Sigmoid colon (tissue), 7 donors: ENCODE results near the gene NOL4L. TPM values are rescaled to one million over a fixed set of nuclear protein-coding genes. Genes with fewer than 3 reads are reported as not detected.

Source experiments
- DNase-seq: peaks from one replicate; pipeline ENCODE4 v3.0.0-alpha.2; 2019
- H3K27ac ChIP-seq, 4 donors: fragments of 200-600 bp; sonication (generic); one replicate each; pipeline ENCODE4 v1.5.1; 2016 to 2019; ENCODE audit warnings: mild to moderate bottlenecking in 1 of 4
- H3K27me3 ChIP-seq, 3 donors: fragments of 200-600 bp; sonication (generic); one replicate each; pipeline ENCODE4 v1.5.1; 2019; ENCODE audit warnings: mild to moderate bottlenecking in 1 of 3
- H3K36me3 ChIP-seq, 4 donors: fragments of 200-600 bp; sonication (generic); one replicate each; pipeline ENCODE4 v1.5.1; 2016 to 2019
- H3K4me1 ChIP-seq, 4 donors: fragments of 200-600 bp; sonication (generic); one replicate each; pipeline ENCODE4 v1.5.1; 2017 to 2019
- H3K4me3 ChIP-seq, 4 donors: fragments of 200-600 bp; sonication (generic); one replicate each; pipeline ENCODE4 v1.5.1; 2017 to 2019; ENCODE audit warnings: mild to moderate bottlenecking in 2 of 4, moderate library complexity in 1 of 4
- H3K9me3 ChIP-seq, 4 donors: fragments of 200-600 bp in 3 of 4; sonication (generic) in 3 of 4; one replicate each; pipeline versions ENCODE4 v1.5.1 to v1.6.1; 2013 to 2019
- EP300 ChIP-seq, 4 donors: sonication (generic); formaldehyde crosslinking; IDR thresholded peaks; one replicate each; pipeline ENCODE4 v1.6.1; 2017; ENCODE audit warnings: antibody characterized with exemption in 4 of 4
- POLR2A ChIP-seq, 2 donors: fragments of 450-650 bp; IDR thresholded peaks; one replicate each; pipeline ENCODE4 v1.6.1; 2016; ENCODE audit warnings: antibody characterized with exemption in 2 of 2, mild to moderate bottlenecking in 2 of 2, moderate library complexity in 2 of 2
- POLR2AphosphoS5 ChIP-seq, 4 donors: sonication (generic); formaldehyde crosslinking; IDR thresholded peaks; one replicate each; pipeline ENCODE4 v1.6.1; 2017; ENCODE audit warnings: antibody characterized with exemption in 4 of 4
- WGBS, 2 donors: extraction: QIAGEN DNeasy Blood & Tissue Kit; methylation state at CpG; one replicate each; pipeline ENCODE4 v1.1.7; 2013; 5-methylcytosine and 5-hydroxymethylcytosine counted together
- intact Hi-C: fragments of 100-400 bp; cut with DNase I; formaldehyde crosslinking; loops from one replicate; pipeline ENCODE4 v1.15.1; 2023
- polyA plus RNA-seq, 3 donors: library from polyadenylated mRNA; stranded (reverse); fragments of 200-250 nt; gene quantifications; one replicate each; pipeline ENCODE4 v1.2.3, GENCODE V29; 2013
- total RNA-seq, 4 donors: library from RNA; depleted of rRNA; stranded (reverse); fragments of >200 nt; gene quantifications; one replicate each; pipeline ENCODE4 v1.1.0, GENCODE V29; 2016
- TF ChIP-seq, protein P1 (sequence below), 4 experiments: fragments of 450-650 bp in 3 of 4; fragments of 200-600 bp in 1 of 4; IDR thresholded peaks; one replicate each; pipeline ENCODE4 v1.5.1; 2016 to 2019; ENCODE audit warnings: antibody characterized with exemption in 4 of 4, mild to moderate bottlenecking in 3 of 4, moderate library complexity in 2 of 4
- donor health status: healthy with polysubstance abuse.
- donor health status: Bipolar disorder and iron deficiency.
- donor health status: healthy.

NOL4L gene
- total and polyA plus RNA-seq, 7 donors = 9.2 to 34.7 (median 16.8) TPM

DNA sequence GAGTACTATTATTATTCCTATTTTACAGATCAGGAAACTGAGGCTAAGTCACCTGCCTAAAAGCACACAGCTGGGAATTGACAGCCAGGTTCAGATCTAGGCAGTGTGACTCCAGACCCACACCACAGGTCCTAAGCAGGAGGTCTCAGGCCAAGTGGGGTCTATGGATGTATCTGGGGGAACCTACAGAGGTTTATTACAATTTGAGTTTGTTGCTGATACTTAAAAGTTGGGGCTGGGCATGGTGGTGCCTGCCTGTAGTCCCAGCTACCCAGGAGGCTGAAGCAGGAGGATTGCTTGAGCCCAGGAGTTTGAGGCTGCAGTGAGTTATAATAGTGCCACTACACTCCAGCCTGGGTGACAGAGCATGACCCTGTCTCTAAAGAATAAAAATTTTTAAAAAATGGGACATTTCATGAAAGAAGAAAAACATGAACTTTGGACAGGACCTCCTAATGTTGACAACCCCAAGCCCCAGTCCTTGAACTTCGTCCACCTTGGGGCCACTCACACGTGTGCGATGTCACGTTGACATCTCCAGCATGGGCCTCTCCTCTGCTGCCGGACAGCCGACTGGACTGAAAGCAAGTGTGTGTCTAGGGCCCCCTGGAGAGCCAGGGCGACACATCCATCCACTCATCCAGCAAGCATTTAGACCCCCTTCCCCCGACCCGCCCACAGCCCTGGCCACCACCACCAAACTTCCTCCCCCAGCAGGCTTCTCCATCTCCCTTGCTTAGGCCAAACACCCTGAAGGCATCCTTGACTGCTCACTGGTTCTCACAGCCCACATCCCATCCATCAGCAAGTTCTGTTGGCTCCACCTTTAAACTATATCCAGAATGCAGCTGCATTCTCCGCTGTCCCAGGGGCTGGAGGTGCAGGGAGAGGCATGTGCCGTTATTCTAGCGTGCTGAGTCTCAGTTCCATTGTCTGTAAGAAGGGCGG, 40.0 kb downstream of the NOL4L start:
- TF ChIP-seq POLR2A (IDR thresholded peaks at IDR 0.05) (no peak), POLR2AphosphoS5 (IDR thresholded peaks at IDR 0.05) (no peak), EP300 (IDR thresholded peaks at IDR 0.05) (no peak)
- TF ChIP-seq, protein P1, sequence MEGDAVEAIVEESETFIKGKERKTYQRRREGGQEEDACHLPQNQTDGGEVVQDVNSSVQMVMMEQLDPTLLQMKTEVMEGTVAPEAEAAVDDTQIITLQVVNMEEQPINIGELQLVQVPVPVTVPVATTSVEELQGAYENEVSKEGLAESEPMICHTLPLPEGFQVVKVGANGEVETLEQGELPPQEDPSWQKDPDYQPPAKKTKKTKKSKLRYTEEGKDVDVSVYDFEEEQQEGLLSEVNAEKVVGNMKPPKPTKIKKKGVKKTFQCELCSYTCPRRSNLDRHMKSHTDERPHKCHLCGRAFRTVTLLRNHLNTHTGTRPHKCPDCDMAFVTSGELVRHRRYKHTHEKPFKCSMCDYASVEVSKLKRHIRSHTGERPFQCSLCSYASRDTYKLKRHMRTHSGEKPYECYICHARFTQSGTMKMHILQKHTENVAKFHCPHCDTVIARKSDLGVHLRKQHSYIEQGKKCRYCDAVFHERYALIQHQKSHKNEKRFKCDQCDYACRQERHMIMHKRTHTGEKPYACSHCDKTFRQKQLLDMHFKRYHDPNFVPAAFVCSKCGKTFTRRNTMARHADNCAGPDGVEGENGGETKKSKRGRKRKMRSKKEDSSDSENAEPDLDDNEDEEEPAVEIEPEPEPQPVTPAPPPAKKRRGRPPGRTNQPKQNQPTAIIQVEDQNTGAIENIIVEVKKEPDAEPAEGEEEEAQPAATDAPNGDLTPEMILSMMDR (IDR thresholded peaks at IDR 0.05) = no peak
- no peak for DNase-seq
- H3K4me1 ChIP-seq = no peaks in the 10 kb centered on the region
- H3K27me3 ChIP-seq = peaks cover 0 to 4% (median 0%) of the 10 kb centered on the region in 3 donors
- no peak overlapping the region for H3K4me3 ChIP-seq
- intact Hi-C loops = no loop called here
- 85 to 89% methylated on average over 13 of the region's 13 CpGs for WGBS, 2 donors
- no peak overlapping the region for H3K27ac ChIP-seq
- H3K36me3 ChIP-seq = no peaks in the 10 kb centered on the region
- no peaks in the 10 kb centered on the region for H3K9me3 ChIP-seq

- Histone ChIP-seq H3K27ac (no peak overlapping the region), H3K36me3 (no peaks in the 10 kb centered on the region), H3K4me3 (no peak overlapping the region), H3K27me3 (peaks cover 0 to 4% (median 0%) of the 10 kb centered on the region in 3 donors), H3K9me3 (no peaks in the 10 kb centered on the region), H3K4me1 (peaks cover 0 to under 1% (median 0%) of the 10 kb centered on the region in 4 donors)
- intact Hi-C loops = no loop called here
- DNase-seq = no peak
- WGBS, 2 donors = 82 to 90% methylated on average over 5 of the region's 5 CpGs
- TF ChIP-seq POLR2A (IDR thresholded peaks at IDR 0.05) (no peak), POLR2AphosphoS5 (IDR thresholded peaks at IDR 0.05) (no peak), EP300 (IDR thresholded peaks at IDR 0.05) (no peak)
- TF ChIP-seq, protein P1 (IDR thresholded peaks at IDR 0.05) = no peak
Measured at GRCh38 chr20:32544260-32544722, 40.8 kb downstream of the NOL4L start.

- peaks cover 0 to 6% (median 5%) of the 10 kb centered on the region in 4 donors for H3K4me1 ChIP-seq
- H3K4me3 ChIP-seq = no peak overlapping the region
- TF ChIP-seq, protein P1 (IDR thresholded peaks at IDR 0.05) = no peak
- TF ChIP-seq EP300 (IDR thresholded peaks at IDR 0.05) (no peak), POLR2A (IDR thresholded peaks at IDR 0.05) (no peak), POLR2AphosphoS5 (IDR thresholded peaks at IDR 0.05) (no peak)
- H3K27me3 ChIP-seq = peaks cover 0 to 4% (median 0%) of the 10 kb centered on the region in 3 donors
- H3K36me3 ChIP-seq = no peaks in the 10 kb centered on the region
- no peaks in the 10 kb centered on the region for H3K9me3 ChIP-seq
- DNase-seq = no peak
- 93% methylated on average over 15 of the region's 15 CpGs for WGBS, 2 donors
- H3K27ac ChIP-seq = no peak overlapping the region
- intact Hi-C loops = no loop called here
Measured at GRCh38 chr20:32543570-32544259, 41.4 kb downstream of the NOL4L start.

DNA sequence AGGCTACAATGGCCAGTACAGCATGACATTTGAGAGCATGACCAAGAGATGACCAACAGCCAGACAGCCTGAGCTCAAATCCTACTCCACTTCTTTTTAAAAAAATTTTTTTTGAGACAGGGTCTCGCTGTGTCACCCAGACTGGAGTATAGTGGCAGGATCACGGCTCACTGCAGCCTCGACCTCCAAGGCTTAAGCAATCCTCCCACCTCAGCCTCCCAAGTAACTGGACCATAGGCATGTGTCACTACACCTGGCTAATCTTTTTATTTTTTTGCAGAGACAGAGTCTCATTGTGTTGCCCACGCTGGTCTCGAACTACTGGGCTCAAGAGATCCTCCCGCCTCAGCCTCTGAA, 42.9 kb downstream of the NOL4L start:
- DNase-seq = no peak
- Histone ChIP-seq H3K36me3 (no peaks in the 10 kb centered on the region), H3K9me3 (no peaks in the 10 kb centered on the region), H3K4me1 (peaks cover 0 to 19% (median 17%) of the 10 kb centered on the region in 4 donors), H3K27ac (no peak overlapping the region), H3K4me3 (no peak overlapping the region), H3K27me3 (peaks cover 0 to 4% (median 0%) of the 10 kb centered on the region in 3 donors)
- WGBS, 2 donors = 91 to 94% methylated on average over 6 of the region's 6 CpGs
- TF ChIP-seq POLR2A (IDR thresholded peaks at IDR 0.05) = no peak
- TF ChIP-seq EP300 (IDR thresholded peaks at IDR 0.05) = no peak
- TF ChIP-seq, protein P1 (IDR thresholded peaks at IDR 0.05) = no peak
- intact Hi-C loops = no loop called here
